ENCODE results near the gene LY86. TPM values are rescaled to one million over a fixed set of nuclear protein-coding genes. Genes with fewer than 3 reads are reported as not detected.
A peak's percentile ranks its signal among the peaks of the same experiment; 100 is the strongest.

LY86 gene
- total and polyA plus RNA-seq, 4 donors = 5.2 to 12.4 (median 9.6) TPM

DNA sequence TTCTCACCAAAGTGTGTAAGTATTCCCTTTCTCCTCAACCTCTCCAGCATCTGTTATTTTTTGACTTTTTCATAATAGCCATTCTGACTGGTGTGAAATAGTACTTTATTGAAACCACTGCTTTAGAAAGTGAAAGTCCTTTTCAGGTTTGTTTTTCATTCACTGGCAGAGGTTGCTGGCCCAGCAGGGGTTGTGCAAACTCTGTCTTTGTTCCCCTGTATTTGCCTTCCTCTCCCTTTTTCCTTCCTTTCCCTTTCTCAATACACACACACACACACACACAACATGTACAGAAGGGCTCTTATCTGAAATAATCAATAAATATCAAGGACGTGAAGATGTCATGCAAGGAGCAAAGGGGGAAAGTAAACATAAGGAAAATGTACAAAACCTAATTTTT is 99.8 kb downstream of the LY86 start:
- Histone ChIP-seq H3K27ac (ENCODE audit: low read depth in 1 of 2, low read length in 1 of 2) (peak overlapping the region in 1 of 2 donors; percentile 63), H3K9ac (ENCODE audit: insufficient read depth in 1 of 2, low read length in 2 of 2) (no peak overlapping the region), H3K4me3 (no peak overlapping the region), H3K36me3 (ENCODE audit: control insufficient read depth in 4 of 4, insufficient read depth in 4 of 4, low read length in 4 of 4) (no peaks in the 10 kb centered on the region), H3K4me1 (ENCODE audit: control insufficient read depth in 5 of 5, insufficient read depth in 5 of 5, low read length in 5 of 5) (peaks cover 3 to 18% (median 8%) of the 10 kb centered on the region in 5 donors), H3K27me3 (ENCODE audit: control insufficient read depth in 3 of 3, insufficient read depth in 3 of 3, low read length in 2 of 3) (no peaks in the 10 kb centered on the region), H3K9me3 (ENCODE audit: control insufficient read depth in 4 of 4, insufficient read depth in 3 of 4, low read length in 3 of 4) (peaks cover 0 to 3% (median 0%) of the 10 kb centered on the region in 4 donors)
- 17 to 25% methylated on average over 1 of the region's 1 CpG for WGBS, 2 donors
- no peak for DNase-seq
- ATAC-seq (ENCODE audit: insufficient read depth, low FRiP score) = no peak
- TF ChIP-seq, protein P1, sequence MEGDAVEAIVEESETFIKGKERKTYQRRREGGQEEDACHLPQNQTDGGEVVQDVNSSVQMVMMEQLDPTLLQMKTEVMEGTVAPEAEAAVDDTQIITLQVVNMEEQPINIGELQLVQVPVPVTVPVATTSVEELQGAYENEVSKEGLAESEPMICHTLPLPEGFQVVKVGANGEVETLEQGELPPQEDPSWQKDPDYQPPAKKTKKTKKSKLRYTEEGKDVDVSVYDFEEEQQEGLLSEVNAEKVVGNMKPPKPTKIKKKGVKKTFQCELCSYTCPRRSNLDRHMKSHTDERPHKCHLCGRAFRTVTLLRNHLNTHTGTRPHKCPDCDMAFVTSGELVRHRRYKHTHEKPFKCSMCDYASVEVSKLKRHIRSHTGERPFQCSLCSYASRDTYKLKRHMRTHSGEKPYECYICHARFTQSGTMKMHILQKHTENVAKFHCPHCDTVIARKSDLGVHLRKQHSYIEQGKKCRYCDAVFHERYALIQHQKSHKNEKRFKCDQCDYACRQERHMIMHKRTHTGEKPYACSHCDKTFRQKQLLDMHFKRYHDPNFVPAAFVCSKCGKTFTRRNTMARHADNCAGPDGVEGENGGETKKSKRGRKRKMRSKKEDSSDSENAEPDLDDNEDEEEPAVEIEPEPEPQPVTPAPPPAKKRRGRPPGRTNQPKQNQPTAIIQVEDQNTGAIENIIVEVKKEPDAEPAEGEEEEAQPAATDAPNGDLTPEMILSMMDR (IDR thresholded peaks at IDR 0.05; ENCODE audit: control extremely low read depth, extremely low read depth) = no peak

DNA sequence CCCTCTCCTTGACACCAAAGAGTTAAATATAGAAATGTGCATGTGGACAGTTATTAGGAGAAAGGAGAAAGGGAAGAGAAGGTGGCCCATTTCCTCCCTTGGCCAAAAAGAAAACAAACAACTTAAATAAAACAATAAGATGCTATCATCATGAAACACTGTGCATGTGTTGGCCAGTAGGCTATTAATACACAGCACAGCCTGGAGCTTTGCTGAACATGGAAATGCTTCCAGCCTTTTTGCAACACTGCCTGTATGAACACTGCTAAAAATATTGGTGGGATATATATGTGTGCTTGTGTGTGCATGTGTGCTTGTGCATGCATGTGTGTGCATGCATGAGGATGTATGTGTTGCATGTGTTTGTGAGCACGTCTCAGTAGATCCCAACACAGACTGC is 100.4 kb downstream of the LY86 start:
- Histone ChIP-seq H3K9ac (ENCODE audit: insufficient read depth in 1 of 2, low read length in 2 of 2) (no peak overlapping the region), H3K4me3 (no peak overlapping the region), H3K9me3 (ENCODE audit: control insufficient read depth in 4 of 4, insufficient read depth in 3 of 4, low read length in 3 of 4) (peaks cover 0 to 3% (median 0%) of the 10 kb centered on the region in 4 donors), H3K4me1 (ENCODE audit: control insufficient read depth in 5 of 5, insufficient read depth in 5 of 5, low read length in 5 of 5) (peaks cover 3 to 15% (median 8%) of the 10 kb centered on the region in 5 donors), H3K27me3 (ENCODE audit: control insufficient read depth in 3 of 3, insufficient read depth in 3 of 3, low read length in 2 of 3) (no peaks in the 10 kb centered on the region), H3K27ac (ENCODE audit: low read depth in 1 of 2, low read length in 1 of 2) (peak overlapping the region; percentile 56 to 63), H3K36me3 (ENCODE audit: control insufficient read depth in 4 of 4, insufficient read depth in 4 of 4, low read length in 4 of 4) (no peaks in the 10 kb centered on the region)
- ATAC-seq (ENCODE audit: insufficient read depth, low FRiP score) (no peak), DNase-seq (peak in 1 of 3 donors; percentile 52)
- TF ChIP-seq, protein P1 (IDR thresholded peaks at IDR 0.05; ENCODE audit: control extremely low read depth, extremely low read depth) = no peak
- 42 to 50% methylated on average over 1 of the region's 1 CpG for WGBS, 2 donors

DNA sequence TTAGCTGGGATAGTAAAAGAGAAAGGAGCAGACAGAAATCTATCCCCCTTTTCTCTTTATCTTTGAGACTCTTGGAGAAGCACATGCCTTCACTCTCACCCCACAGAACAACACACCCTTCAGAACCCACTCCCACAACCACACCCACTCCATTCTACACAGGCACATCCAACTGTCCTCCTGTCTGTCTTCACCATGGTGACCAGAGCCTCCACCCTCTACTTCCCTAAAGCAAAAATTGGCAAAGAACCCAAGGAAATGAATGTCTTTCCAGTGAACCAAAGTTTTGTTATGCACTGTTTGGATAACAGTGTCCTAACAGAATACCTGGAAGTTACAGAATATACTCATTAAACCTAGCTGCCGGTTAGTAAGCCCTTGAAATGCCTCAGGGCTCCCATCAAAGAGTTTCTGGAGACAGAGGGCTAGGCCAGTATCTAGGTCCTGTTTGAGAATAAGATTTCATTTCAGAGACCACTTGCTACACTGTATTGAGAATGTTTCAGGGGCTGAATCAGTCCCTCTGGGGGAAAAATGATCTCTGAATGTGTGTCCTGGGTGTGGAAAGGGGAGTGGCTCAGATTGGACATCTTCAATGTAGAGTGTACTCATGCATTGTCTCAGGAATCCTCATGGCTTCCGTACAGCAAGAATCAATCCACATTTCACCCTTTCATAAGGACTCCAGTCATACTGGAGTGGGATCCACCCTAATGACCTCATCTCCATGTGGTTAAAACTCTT is 101.1 kb downstream of the LY86 start:
- WGBS, 2 donors = 41 to 55% methylated on average over 2 of the region's 2 CpGs
- DNase-seq (no peak), ATAC-seq (ENCODE audit: insufficient read depth, low FRiP score) (no peak)
- H3K27ac ChIP-seq (ENCODE audit: low read depth in 1 of 2, low read length in 1 of 2) = peak overlapping the region; percentile 65 to 78
- no peaks in the 10 kb centered on the region for H3K36me3 ChIP-seq (ENCODE audit: control insufficient read depth in 4 of 4, insufficient read depth in 4 of 4, low read length in 4 of 4)
- H3K9ac ChIP-seq (ENCODE audit: insufficient read depth in 1 of 2, low read length in 2 of 2) = no peak overlapping the region
- H3K27me3 ChIP-seq (ENCODE audit: control insufficient read depth in 3 of 3, insufficient read depth in 3 of 3, low read length in 2 of 3) = no peaks in the 10 kb centered on the region
- H3K4me3 ChIP-seq = no peak overlapping the region
- H3K4me1 ChIP-seq (ENCODE audit: control insufficient read depth in 5 of 5, insufficient read depth in 5 of 5, low read length in 5 of 5) = peaks cover 3 to 16% (median 13%) of the 10 kb centered on the region in 5 donors
- TF ChIP-seq, protein P1 (IDR thresholded peaks at IDR 0.05; ENCODE audit: control extremely low read depth, extremely low read depth) = no peak
- peaks cover 0 to 3% (median 0%) of the 10 kb centered on the region in 4 donors for H3K9me3 ChIP-seq (ENCODE audit: control insufficient read depth in 4 of 4, insufficient read depth in 3 of 4, low read length in 3 of 4)

Measured in lung (tissue), 12 donors.